ENCODE measurements around the gene SLC45A1. TPM values are rescaled to one million over a fixed set of nuclear protein-coding genes. Genes with fewer than 3 reads are reported as not detected.

The SLC45A1 gene
- total RNA-seq, 2 experiments from 2014 or later: 0.16 to 0.56 TPM

DNA sequence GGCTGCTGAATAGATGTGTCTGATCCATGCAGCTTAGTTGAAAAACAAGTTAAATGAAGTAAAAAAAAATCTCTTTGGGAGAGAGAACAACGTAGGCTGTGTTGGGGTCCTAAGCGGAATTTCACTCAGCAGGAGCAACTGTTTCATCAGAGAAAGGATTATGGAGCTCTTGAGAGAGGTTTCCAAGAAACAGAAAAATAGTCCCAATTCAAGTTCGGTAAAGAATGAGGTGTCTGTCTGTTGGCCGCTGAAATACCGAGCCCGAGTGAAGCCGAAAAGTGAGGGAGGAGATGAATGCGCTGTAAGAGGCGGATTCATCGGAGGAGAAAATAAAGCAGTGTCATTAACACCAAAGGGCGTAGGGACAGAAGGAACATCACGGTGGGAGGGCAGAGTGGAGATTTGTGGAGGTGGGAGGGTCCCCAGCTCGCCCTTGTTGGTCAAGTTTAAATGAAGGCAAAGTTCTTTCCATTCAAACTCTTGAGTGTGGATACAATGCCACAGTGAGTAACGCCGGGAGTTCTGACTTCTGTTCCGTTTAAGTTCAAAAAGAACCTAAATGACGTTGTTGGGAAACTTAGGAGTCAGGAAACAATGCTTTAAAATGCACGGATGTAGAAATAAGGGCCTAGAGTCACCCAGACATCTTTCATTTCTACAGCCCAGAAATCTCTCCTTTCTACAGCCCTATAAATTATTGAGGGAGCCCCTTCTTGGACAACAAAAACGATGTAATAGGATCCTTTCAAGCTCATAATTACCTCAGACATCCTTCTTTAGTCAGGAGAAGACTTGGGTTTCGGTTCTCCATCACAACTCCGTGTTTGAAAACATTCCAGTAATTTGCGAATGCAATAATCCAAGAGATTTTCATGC is 15.6 kb upstream of the SLC45A1 start:
- Mint-ChIP-seq H3K27ac (no peak overlapping the region), H3K9me3 (no peaks in the 10 kb centered on the region), H3K4me1 (ENCODE audit: low read depth) (no peaks in the 10 kb centered on the region), H3K27me3 (peaks cover 8% of the 10 kb centered on the region), H3K36me3 (ENCODE audit: low read depth) (no peaks in the 10 kb centered on the region), H3K4me3 (no peak overlapping the region)
- intact Hi-C loops (cut with micrococcal nuclease): no loop called here
- POLR2A ChIA-PET: interaction anchor here (0.8 kb wide), 1 partner anchor 9 kb away, joined by 3 read pairs; no protein-coding TSS in a partner anchor
- no peak for DNase-seq
- ATAC-seq: no peak
- TF ChIP-seq, protein P1, sequence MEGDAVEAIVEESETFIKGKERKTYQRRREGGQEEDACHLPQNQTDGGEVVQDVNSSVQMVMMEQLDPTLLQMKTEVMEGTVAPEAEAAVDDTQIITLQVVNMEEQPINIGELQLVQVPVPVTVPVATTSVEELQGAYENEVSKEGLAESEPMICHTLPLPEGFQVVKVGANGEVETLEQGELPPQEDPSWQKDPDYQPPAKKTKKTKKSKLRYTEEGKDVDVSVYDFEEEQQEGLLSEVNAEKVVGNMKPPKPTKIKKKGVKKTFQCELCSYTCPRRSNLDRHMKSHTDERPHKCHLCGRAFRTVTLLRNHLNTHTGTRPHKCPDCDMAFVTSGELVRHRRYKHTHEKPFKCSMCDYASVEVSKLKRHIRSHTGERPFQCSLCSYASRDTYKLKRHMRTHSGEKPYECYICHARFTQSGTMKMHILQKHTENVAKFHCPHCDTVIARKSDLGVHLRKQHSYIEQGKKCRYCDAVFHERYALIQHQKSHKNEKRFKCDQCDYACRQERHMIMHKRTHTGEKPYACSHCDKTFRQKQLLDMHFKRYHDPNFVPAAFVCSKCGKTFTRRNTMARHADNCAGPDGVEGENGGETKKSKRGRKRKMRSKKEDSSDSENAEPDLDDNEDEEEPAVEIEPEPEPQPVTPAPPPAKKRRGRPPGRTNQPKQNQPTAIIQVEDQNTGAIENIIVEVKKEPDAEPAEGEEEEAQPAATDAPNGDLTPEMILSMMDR (IDR thresholded peaks at IDR 0.05): no peak
- CTCF ChIA-PET: interaction anchor here (1.2 to 2.8 kb wide), 4 partner anchors 13 to 287 kb away, joined by 4 to 14 read pairs (median 4); no protein-coding TSS in a partner anchor

DNA sequence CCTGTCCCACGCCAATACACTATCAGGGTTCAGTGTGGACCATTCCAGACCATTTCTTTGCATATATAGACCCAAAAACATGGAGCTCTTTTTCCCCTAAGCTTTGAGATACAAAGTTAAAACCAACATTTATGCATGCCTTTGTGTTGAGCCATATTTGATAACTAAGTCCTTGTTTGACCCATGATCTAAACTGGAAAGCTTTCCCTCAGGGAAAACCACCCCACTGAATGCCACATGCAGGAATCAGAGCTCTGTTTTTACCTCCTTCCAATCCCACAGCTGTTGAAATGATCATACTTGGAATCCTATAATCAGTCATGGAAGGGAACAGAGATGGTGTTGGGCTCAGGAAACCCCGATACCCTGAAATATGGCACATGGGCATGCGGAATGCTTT is 14.8 kb upstream of the SLC45A1 start:
- no peak overlapping the region for H3K27ac Mint-ChIP-seq
- ChIA-PET CTCF (interaction anchor here (1.2 to 2.8 kb wide), 4 partner anchors 12 to 288 kb away, joined by 4 to 14 read pairs (median 4); no protein-coding TSS in a partner anchor), POLR2A (no interaction called here)
- ATAC-seq: no peak
- intact Hi-C loops (cut with micrococcal nuclease): no loop called here
- no peak overlapping the region for H3K4me3 Mint-ChIP-seq
- H3K36me3 Mint-ChIP-seq (ENCODE audit: low read depth): no peaks in the 10 kb centered on the region
- H3K9me3 Mint-ChIP-seq: no peaks in the 10 kb centered on the region
- TF ChIP-seq, protein P1 (IDR thresholded peaks at IDR 0.05): no peak
- no peaks in the 10 kb centered on the region for H3K4me1 Mint-ChIP-seq (ENCODE audit: low read depth)
- DNase-seq: no peak
- H3K27me3 Mint-ChIP-seq: peaks cover 7% of the 10 kb centered on the region

DNA sequence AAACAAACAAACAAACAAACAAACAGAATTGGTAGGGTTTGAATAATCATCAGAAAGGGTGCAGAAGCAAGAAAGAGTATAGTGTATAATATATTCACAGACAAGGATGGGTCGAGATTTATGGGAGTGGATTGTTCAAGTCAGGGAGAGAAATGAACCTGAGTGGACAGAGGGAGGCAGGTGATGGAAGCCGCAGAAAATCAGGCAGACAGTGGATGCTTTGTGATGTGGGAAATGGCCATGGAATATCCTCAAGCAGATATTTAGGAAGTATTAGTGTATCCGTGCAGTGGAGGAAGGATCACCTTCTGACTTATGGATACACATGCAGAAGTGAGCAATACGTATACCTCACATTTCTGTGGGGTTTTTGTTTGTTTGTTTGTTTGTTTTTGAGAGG is 14.0 kb upstream of the SLC45A1 start:
- no peaks in the 10 kb centered on the region for H3K9me3 Mint-ChIP-seq
- ChIA-PET POLR2A (no interaction called here), CTCF (interaction anchor here (2.8 kb wide), 1 partner anchor 288 kb away, joined by 14 read pairs; no protein-coding TSS in a partner anchor)
- H3K4me3 Mint-ChIP-seq: no peak overlapping the region
- H3K27ac Mint-ChIP-seq: no peak overlapping the region
- peaks cover 7% of the 10 kb centered on the region for H3K27me3 Mint-ChIP-seq
- ATAC-seq (no peak), DNase-seq (no peak)
- intact Hi-C loops (cut with micrococcal nuclease): no loop called here
- H3K4me1 Mint-ChIP-seq (ENCODE audit: low read depth): no peaks in the 10 kb centered on the region
- H3K36me3 Mint-ChIP-seq (ENCODE audit: low read depth): no peaks in the 10 kb centered on the region
- TF ChIP-seq, protein P1 (IDR thresholded peaks at IDR 0.05): no peak

DNA sequence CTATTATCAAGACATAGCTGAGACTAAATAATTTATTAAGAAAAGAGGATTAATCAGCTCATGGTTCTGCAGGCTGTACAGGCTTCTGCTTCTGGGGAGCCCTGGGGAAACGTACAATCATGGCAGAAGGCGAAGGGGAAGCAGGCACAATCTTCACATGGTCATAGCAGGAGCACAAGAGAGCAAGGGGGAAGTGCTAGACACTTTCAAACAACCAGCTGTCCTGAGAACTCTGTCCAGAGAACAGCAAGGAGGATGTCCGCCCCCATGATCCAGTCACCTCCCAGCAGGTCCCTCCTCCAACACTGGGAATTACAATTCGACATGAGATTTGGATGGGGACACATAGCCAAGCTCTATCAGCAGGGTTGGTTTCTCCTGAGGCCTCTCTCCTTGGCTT is 10.3 kb upstream of the SLC45A1 start:
- H3K27me3 Mint-ChIP-seq: peaks cover 3% of the 10 kb centered on the region
- H3K27ac Mint-ChIP-seq: no peak overlapping the region
- DNase-seq (no peak), ATAC-seq (no peak)
- no peaks in the 10 kb centered on the region for H3K36me3 Mint-ChIP-seq (ENCODE audit: low read depth)
- H3K4me3 Mint-ChIP-seq: no peak overlapping the region
- intact Hi-C loops (cut with micrococcal nuclease): no loop called here
- ChIA-PET POLR2A (interaction anchor here (0.9 kb wide), 1 partner anchor 8 kb away, joined by 4 read pairs; no protein-coding TSS in a partner anchor), CTCF (interaction anchor here (1.3 to 1.5 kb wide), 3 partner anchors 291 to 555 kb away, joined by 3 to 4 read pairs (median 4); no protein-coding TSS in a partner anchor)
- no peaks in the 10 kb centered on the region for H3K4me1 Mint-ChIP-seq (ENCODE audit: low read depth)
- no peaks in the 10 kb centered on the region for H3K9me3 Mint-ChIP-seq
- TF ChIP-seq, protein P1 (IDR thresholded peaks at IDR 0.05): no peak

Measured in activated CD8-positive, alpha-beta T cell treated with anti-CD3 and anti-CD28 coated beads for 36 hours (primary cell).